Peyer's patch (tissue), 4 donors: Measurements from ENCODE around the gene DISP3.

Source experiments
- CTCF ChIP-seq, 6 experiments: fragments of 450-650 bp in 4 of 6; fragments of 200-600 bp in 2 of 6; sonication (generic) in 1 of 6; IDR thresholded peaks; one replicate each; pipeline ENCODE4 v1.5.1; 2017 to 2019; ENCODE audit warnings: antibody characterized with exemption in 6 of 6, mild to moderate bottlenecking in 3 of 6, moderate library complexity in 1 of 6
- POLR2A ChIP-seq, 2 donors: fragments of 450-650 bp; IDR thresholded peaks; one replicate each; pipeline ENCODE4 v1.5.1; 2017; ENCODE audit warnings: antibody characterized with exemption in 2 of 2, mild to moderate bottlenecking in 2 of 2, moderate library complexity in 2 of 2

GRCh38 chr1:11525516-11525915 lies 46.6 kb downstream of the DISP3 start:
- no peak for TF ChIP-seq CTCF (IDR thresholded peaks at IDR 0.05)
- TF ChIP-seq POLR2A (IDR thresholded peaks at IDR 0.05) = no peak
